ENCODE results near the gene KDELR3. TPM values are rescaled to one million over a fixed set of nuclear protein-coding genes. Genes with fewer than 3 reads are reported as not detected.

The KDELR3 gene
- total and polyA plus RNA-seq, 5 donors = 5.0 to 8.3 (median 7.8) TPM

- Histone ChIP-seq H3K4me1 (ENCODE audit: control insufficient read depth, insufficient read depth, low read length) (no peaks in the 10 kb centered on the region), H3K9me3 (ENCODE audit: control insufficient read depth, low read length) (no peaks in the 10 kb centered on the region), H3K27me3 (ENCODE audit: control insufficient read depth, insufficient read depth) (no peaks in the 10 kb centered on the region), H3K27ac (ENCODE audit: low read length) (no peak overlapping the region), H3K4me3 (ENCODE audit: low read length) (no peak overlapping the region)
- DNase-seq = no peak
- WGBS = 94% methylated on average over 17 of the region's 17 CpGs
- intact Hi-C loops (cut with DNase I) = no loop called here
- no peak for ATAC-seq
These were observed 21.2 kb downstream of the KDELR3 start for GRCh38 chr22:38489142-38489541.

- ATAC-seq = no peak
These were observed 21.8 kb downstream of the KDELR3 start for GRCh38 chr22:38489561-38490145.

GRCh38 chr22:38490475-38490874, 22.6 kb downstream of the KDELR3 start:
- no peaks in the 10 kb centered on the region for H3K4me1 ChIP-seq (ENCODE audit: control insufficient read depth, insufficient read depth, low read length)
- H3K27me3 ChIP-seq (ENCODE audit: control insufficient read depth, insufficient read depth) = no peaks in the 10 kb centered on the region
- 52% methylated on average over 2 of the region's 2 CpGs for WGBS
- peak overlapping the region; percentile 39 for H3K27ac ChIP-seq (ENCODE audit: low read length)
- H3K9me3 ChIP-seq (ENCODE audit: control insufficient read depth, low read length) = no peaks in the 10 kb centered on the region
- DNase-seq = no peak
- intact Hi-C loops (cut with DNase I) = no loop called here
- ATAC-seq = peak in 1 of 2 donors; percentile 2
- H3K4me3 ChIP-seq (ENCODE audit: low read length) = no peak overlapping the region

More at GRCh38 chr22:38489561-38490145, 21.8 kb downstream of the KDELR3 start:
- H3K27me3 ChIP-seq (ENCODE audit: control insufficient read depth, insufficient read depth) = no peaks in the 10 kb centered on the region
- H3K4me3 ChIP-seq (ENCODE audit: low read length) = no peak overlapping the region
- intact Hi-C loops (cut with DNase I) = no loop called here
- WGBS = 77% methylated on average over 7 of the region's 7 CpGs
- no peak for DNase-seq
- no peaks in the 10 kb centered on the region for H3K4me1 ChIP-seq (ENCODE audit: control insufficient read depth, insufficient read depth, low read length)
- no peaks in the 10 kb centered on the region for H3K9me3 ChIP-seq (ENCODE audit: control insufficient read depth, low read length)
- no peak overlapping the region for H3K27ac ChIP-seq (ENCODE audit: low read length)

- no peaks in the 10 kb centered on the region for H3K27me3 ChIP-seq (ENCODE audit: control insufficient read depth, insufficient read depth)
- peak overlapping the region; percentile 39 for H3K27ac ChIP-seq (ENCODE audit: low read length)
- no peak overlapping the region for H3K4me3 ChIP-seq (ENCODE audit: low read length)
- peak; percentile 65 to 79 (median 74) for DNase-seq
- no peaks in the 10 kb centered on the region for H3K4me1 ChIP-seq (ENCODE audit: control insufficient read depth, insufficient read depth, low read length)
- intact Hi-C loops (cut with DNase I) = no loop called here
- 13% methylated on average over 1 of the region's 1 CpG for WGBS
- ATAC-seq = peak; percentile 86
- no peaks in the 10 kb centered on the region for H3K9me3 ChIP-seq (ENCODE audit: control insufficient read depth, low read length)
These were observed 23.0 kb downstream of the KDELR3 start for GRCh38 chr22:38490915-38491314.

GRCh38 chr22:38491707-38492348, 23.9 kb downstream of the KDELR3 start:
- Histone ChIP-seq H3K9me3 (ENCODE audit: control insufficient read depth, low read length) (no peaks in the 10 kb centered on the region), H3K4me1 (ENCODE audit: control insufficient read depth, insufficient read depth, low read length) (no peaks in the 10 kb centered on the region), H3K27me3 (ENCODE audit: control insufficient read depth, insufficient read depth) (no peaks in the 10 kb centered on the region), H3K27ac (ENCODE audit: low read length) (no peak overlapping the region), H3K4me3 (ENCODE audit: low read length) (no peak overlapping the region)
- intact Hi-C loops (cut with DNase I) = no loop called here
- 57% methylated on average over 5 of the region's 5 CpGs for WGBS
- no peak for DNase-seq
- no peak for ATAC-seq

- no peak overlapping the region for H3K27ac ChIP-seq (ENCODE audit: low read length)
- DNase-seq (no peak), ATAC-seq (no peak)
- H3K9me3 ChIP-seq (ENCODE audit: control insufficient read depth, low read length) = no peaks in the 10 kb centered on the region
- no peaks in the 10 kb centered on the region for H3K4me1 ChIP-seq (ENCODE audit: control insufficient read depth, insufficient read depth, low read length)
- H3K4me3 ChIP-seq (ENCODE audit: low read length) = no peak overlapping the region
- no peaks in the 10 kb centered on the region for H3K27me3 ChIP-seq (ENCODE audit: control insufficient read depth, insufficient read depth)
- intact Hi-C loops (cut with DNase I) = no loop called here
- WGBS = 15% methylated on average over 2 of the region's 2 CpGs
These were observed 26.6 kb downstream of the KDELR3 start for GRCh38 chr22:38494498-38494897.

GRCh38 chr22:38494939-38495338, 27.0 kb downstream of the KDELR3 start:
- WGBS = 86% methylated on average over 12 of the region's 12 CpGs
- intact Hi-C loops (cut with DNase I) = no loop called here
- DNase-seq (no peak), ATAC-seq (no peak)
- H3K4me3 ChIP-seq (ENCODE audit: low read length) = no peak overlapping the region
- H3K9me3 ChIP-seq (ENCODE audit: control insufficient read depth, low read length) = no peaks in the 10 kb centered on the region
- H3K27me3 ChIP-seq (ENCODE audit: control insufficient read depth, insufficient read depth) = no peaks in the 10 kb centered on the region
- H3K27ac ChIP-seq (ENCODE audit: low read length) = no peak overlapping the region
- no peaks in the 10 kb centered on the region for H3K4me1 ChIP-seq (ENCODE audit: control insufficient read depth, insufficient read depth, low read length)

DNA sequence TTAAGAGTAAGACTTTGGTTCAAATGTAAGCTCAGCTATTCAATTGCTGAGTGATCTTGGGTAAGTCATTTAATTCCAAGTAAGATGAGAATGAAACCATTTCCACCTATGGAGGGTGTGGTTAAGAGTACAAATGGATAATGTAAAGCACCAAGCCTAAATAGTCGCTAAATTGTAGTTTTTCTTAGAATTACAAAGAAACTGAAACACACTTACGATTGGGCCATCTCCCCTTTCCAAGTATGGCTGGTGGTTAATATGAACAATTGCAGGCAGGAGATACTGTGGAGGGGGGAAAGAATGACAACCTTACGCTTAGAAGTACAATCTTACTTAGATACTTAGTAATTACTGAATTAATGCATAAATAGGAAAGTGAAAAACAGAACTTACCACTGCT, 30.0 kb downstream of the KDELR3 start:
- Histone ChIP-seq H3K27me3 (ENCODE audit: control insufficient read depth, insufficient read depth) (no peaks in the 10 kb centered on the region), H3K4me1 (ENCODE audit: control insufficient read depth, insufficient read depth, low read length) (peaks cover 2% of the 10 kb centered on the region), H3K4me3 (ENCODE audit: low read length) (no peak overlapping the region), H3K9me3 (ENCODE audit: control insufficient read depth, low read length) (no peaks in the 10 kb centered on the region), H3K27ac (ENCODE audit: low read length) (no peak overlapping the region)
- ATAC-seq (no peak), DNase-seq (no peak)
- 88% methylated on average over 3 of the region's 3 CpGs for WGBS
- intact Hi-C loops (cut with DNase I) = no loop called here

GRCh38 chr22:38501797-38502672, 34.1 kb downstream of the KDELR3 start:
- 80% methylated on average over 10 of the region's 10 CpGs for WGBS
- Histone ChIP-seq H3K27ac (ENCODE audit: low read length) (no peak overlapping the region), H3K4me3 (ENCODE audit: low read length) (peak overlapping the region; percentile 31), H3K27me3 (ENCODE audit: control insufficient read depth, insufficient read depth) (no peaks in the 10 kb centered on the region), H3K9me3 (ENCODE audit: control insufficient read depth, low read length) (no peaks in the 10 kb centered on the region), H3K4me1 (ENCODE audit: control insufficient read depth, insufficient read depth, low read length) (peaks cover 3% of the 10 kb centered on the region)
- no peak for ATAC-seq
- intact Hi-C loops (cut with DNase I) = loop anchor here in 1 of 4 donors (10.0 kb wide), 1 partner anchor 97 kb away; no protein-coding TSS in a partner anchor
- no peak for DNase-seq

GRCh38 chr22:38503021-38503420, 35.1 kb downstream of the KDELR3 start:
- H3K27me3 ChIP-seq (ENCODE audit: control insufficient read depth, insufficient read depth) = no peaks in the 10 kb centered on the region
- intact Hi-C loops (cut with DNase I) = loop anchor here in 1 of 4 donors (10.0 kb wide), 1 partner anchor 98 kb away; no protein-coding TSS in a partner anchor
- peaks cover 3% of the 10 kb centered on the region for H3K4me1 ChIP-seq (ENCODE audit: control insufficient read depth, insufficient read depth, low read length)
- no peaks in the 10 kb centered on the region for H3K9me3 ChIP-seq (ENCODE audit: control insufficient read depth, low read length)
- WGBS = 22% methylated on average over 4 of the region's 4 CpGs
- no peak overlapping the region for H3K27ac ChIP-seq (ENCODE audit: low read length)
- DNase-seq = no peak
- ATAC-seq = no peak
- H3K4me3 ChIP-seq (ENCODE audit: low read length) = peak overlapping the region; percentile 96

Measured in right cardiac atrium (tissue), 5 donors.